Mucosa of rectum (tissue), 2 donors: ENCODE results near the gene ATF7IP.
"Not testable (repeated sequence)": the region's sequence is repeated elsewhere in the genome, so short reads cannot be mapped to it uniquely, and the experiment has no call there.

Experiments
- H3K27ac ChIP-seq, 2 donors: one replicate each; pipeline ENCODE4 v1.7.0; 2013; ENCODE audit warnings: inconsistent platforms in 2 of 2, low read depth in 2 of 2, low read length in 2 of 2
- H3K27me3 ChIP-seq, 2 donors: one replicate each; pipeline ENCODE4 v1.7.0; 2013; ENCODE audit warnings: low read length in 2 of 2; ENCODE audit not compliant: control insufficient read depth in 2 of 2, insufficient read depth in 2 of 2
- H3K36me3 ChIP-seq, 2 donors: one replicate each; pipeline ENCODE4 v1.7.0; 2013; ENCODE audit warnings: low read length in 2 of 2; ENCODE audit not compliant: control insufficient read depth in 2 of 2, insufficient read depth in 2 of 2
- H3K4me1 ChIP-seq, 2 donors: one replicate each; pipeline ENCODE4 v1.7.0; 2013; ENCODE audit warnings: low read length in 2 of 2, mild to moderate bottlenecking in 1 of 2; ENCODE audit not compliant: control insufficient read depth in 2 of 2, insufficient read depth in 2 of 2
- H3K4me3 ChIP-seq, 2 donors: one replicate each; pipeline ENCODE4 v1.7.0; 2013; ENCODE audit warnings: low read length in 2 of 2
- H3K9ac ChIP-seq, 2 donors: one replicate each; pipeline ENCODE4 v1.7.0; 2013; ENCODE audit warnings: low read length in 2 of 2, low read depth in 1 of 2, mild to moderate bottlenecking in 1 of 2
- H3K9me3 ChIP-seq, 2 donors: one replicate each; pipeline ENCODE4 v1.7.0; 2013; ENCODE audit warnings: low read length in 2 of 2; ENCODE audit not compliant: control insufficient read depth in 2 of 2
- donor health status: healthy.
- donor health status: Normal muscosa, but diverticular disease.

Gene ATF7IP

GRCh38 chr12:14396071-14396470, 30.6 kb downstream of the ATF7IP start:
- no peaks in the 10 kb centered on the region for H3K9me3 ChIP-seq
- H3K9ac ChIP-seq, result no peak overlapping the region
- H3K27me3 ChIP-seq, result no peaks in the 10 kb centered on the region
- H3K4me1 ChIP-seq, result peaks cover 2 to 12% of the 10 kb centered on the region in 2 donors
- H3K27ac ChIP-seq, result no peak overlapping the region
- H3K36me3 ChIP-seq, result peaks cover 0 to 3% of the 10 kb centered on the region in 2 donors
- no peak overlapping the region for H3K4me3 ChIP-seq

- Histone ChIP-seq H3K4me3 (no peak overlapping the region), H3K36me3 (no peaks in the 10 kb centered on the region), H3K9me3 (no peaks in the 10 kb centered on the region), H3K27me3 (no peaks in the 10 kb centered on the region), H3K4me1 (peaks cover 9 to 13% of the 10 kb centered on the region in 2 donors), H3K9ac (no peak overlapping the region), H3K27ac (no peak overlapping the region)
Observed at GRCh38 chr12:14399871-14400270, 34.4 kb downstream of the ATF7IP start.

GRCh38 chr12:14400599-14400998, 35.1 kb downstream of the ATF7IP start:
- no peaks in the 10 kb centered on the region for H3K36me3 ChIP-seq
- no peak overlapping the region for H3K4me3 ChIP-seq
- no peak overlapping the region for H3K27ac ChIP-seq
- H3K4me1 ChIP-seq, result peaks cover 9 to 13% of the 10 kb centered on the region in 2 donors
- no peaks in the 10 kb centered on the region for H3K9me3 ChIP-seq
- no peaks in the 10 kb centered on the region for H3K27me3 ChIP-seq
- H3K9ac ChIP-seq, result no peak overlapping the region

GRCh38 chr12:14401267-14401666, 35.8 kb downstream of the ATF7IP start:
- not testable (repeated sequence) for H3K27ac ChIP-seq, H3K9ac ChIP-seq, H3K4me3 ChIP-seq, H3K27me3 ChIP-seq, H3K9me3 ChIP-seq, H3K36me3 ChIP-seq
- peaks cover 9 to 11% of the 10 kb centered on the region in 2 donors for H3K4me1 ChIP-seq

DNA sequence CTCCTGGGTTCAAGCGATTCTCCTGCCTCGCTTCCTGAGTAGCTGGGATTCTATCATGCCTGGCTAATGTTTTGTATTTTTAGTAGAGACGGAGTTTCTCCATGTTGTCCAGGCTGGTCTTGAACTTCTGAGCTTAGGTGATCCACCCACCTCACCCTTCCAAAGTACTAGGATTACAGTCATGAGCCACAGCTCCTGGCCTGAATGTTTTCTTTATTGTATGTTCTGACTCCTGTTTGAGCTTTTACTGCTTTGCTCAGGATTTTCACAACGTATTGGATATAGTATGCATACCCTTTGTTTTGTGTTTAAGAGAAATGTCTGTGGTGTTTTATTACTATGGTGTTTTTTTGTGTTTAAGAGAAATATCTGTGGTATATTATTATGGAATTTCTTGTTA, 37.2 kb downstream of the ATF7IP start:
- no peaks in the 10 kb centered on the region for H3K27me3 ChIP-seq
- no peak overlapping the region for H3K9ac ChIP-seq
- no peaks in the 10 kb centered on the region for H3K9me3 ChIP-seq
- H3K4me3 ChIP-seq, result no peak overlapping the region
- no peaks in the 10 kb centered on the region for H3K36me3 ChIP-seq
- no peak overlapping the region for H3K27ac ChIP-seq
- peaks cover 9 to 11% of the 10 kb centered on the region in 2 donors for H3K4me1 ChIP-seq

DNA sequence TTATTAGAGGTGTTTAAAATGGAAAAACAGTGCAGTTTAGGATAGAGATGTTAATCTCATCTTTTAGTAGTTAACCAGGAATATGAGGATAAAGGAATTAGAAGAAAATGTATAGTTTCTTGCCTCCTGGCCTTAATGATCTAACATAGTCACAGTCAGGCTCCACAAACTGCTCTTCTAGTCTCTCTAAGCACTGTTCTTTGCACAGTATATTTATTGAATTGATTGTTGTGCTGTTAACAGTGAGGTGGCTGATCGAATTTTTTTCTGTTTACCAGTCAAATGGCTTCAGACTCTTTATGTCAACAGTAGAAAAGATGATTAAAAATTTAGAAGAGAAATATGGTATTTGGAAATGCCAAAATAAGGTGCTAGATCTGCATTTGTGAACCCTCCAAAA, 37.8 kb downstream of the ATF7IP start:
- H3K9me3 ChIP-seq, result no peaks in the 10 kb centered on the region
- peaks cover 9 to 11% of the 10 kb centered on the region in 2 donors for H3K4me1 ChIP-seq
- H3K36me3 ChIP-seq, result no peaks in the 10 kb centered on the region
- peak overlapping the region in 1 of 2 donors; percentile 37 for H3K27ac ChIP-seq
- no peak overlapping the region for H3K4me3 ChIP-seq
- no peak overlapping the region for H3K9ac ChIP-seq
- no peaks in the 10 kb centered on the region for H3K27me3 ChIP-seq

GRCh38 chr12:14403711-14404196, 38.3 kb downstream of the ATF7IP start:
- Histone ChIP-seq H3K27ac (peak overlapping the region in 1 of 2 donors; percentile 32), H3K27me3 (no peaks in the 10 kb centered on the region), H3K9ac (no peak overlapping the region), H3K4me3 (no peak overlapping the region), H3K4me1 (peaks cover 9 to 11% of the 10 kb centered on the region in 2 donors), H3K36me3 (no peaks in the 10 kb centered on the region), H3K9me3 (no peaks in the 10 kb centered on the region)

DNA sequence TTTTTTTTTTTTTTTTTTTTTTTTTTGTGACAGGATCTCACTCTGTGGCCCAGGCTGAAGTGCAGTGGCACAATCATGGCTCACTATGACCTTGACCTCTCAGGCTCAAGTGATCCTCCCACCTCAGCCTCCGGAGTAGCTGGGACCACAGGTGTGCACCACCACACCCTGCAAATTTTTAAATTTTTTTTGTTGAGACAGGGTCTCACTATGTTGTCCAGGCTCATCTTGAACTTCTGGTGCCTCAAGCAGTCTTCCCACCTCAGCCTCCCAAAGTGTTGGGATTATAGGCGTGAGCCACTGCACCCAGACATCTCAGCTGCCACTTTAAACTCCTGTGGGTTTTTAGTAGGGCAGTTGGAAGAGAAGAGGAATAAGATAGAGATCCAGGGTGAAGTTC, 39.9 kb downstream of the ATF7IP start:
- H3K4me1 ChIP-seq, result peaks cover 9 to 11% of the 10 kb centered on the region in 2 donors
- not testable (repeated sequence) for H3K9ac ChIP-seq, H3K36me3 ChIP-seq, H3K9me3 ChIP-seq, H3K4me3 ChIP-seq, H3K27me3 ChIP-seq, H3K27ac ChIP-seq

- no peaks in the 10 kb centered on the region for H3K27me3 ChIP-seq
- no peaks in the 10 kb centered on the region for H3K9me3 ChIP-seq
- H3K27ac ChIP-seq, result no peak overlapping the region
- no peak overlapping the region for H3K4me3 ChIP-seq
- no peaks in the 10 kb centered on the region for H3K36me3 ChIP-seq
- H3K4me1 ChIP-seq, result peaks cover 7 to 10% of the 10 kb centered on the region in 2 donors
- no peak overlapping the region for H3K9ac ChIP-seq
Observed at GRCh38 chr12:14408208-14408607, 42.7 kb downstream of the ATF7IP start.

DNA sequence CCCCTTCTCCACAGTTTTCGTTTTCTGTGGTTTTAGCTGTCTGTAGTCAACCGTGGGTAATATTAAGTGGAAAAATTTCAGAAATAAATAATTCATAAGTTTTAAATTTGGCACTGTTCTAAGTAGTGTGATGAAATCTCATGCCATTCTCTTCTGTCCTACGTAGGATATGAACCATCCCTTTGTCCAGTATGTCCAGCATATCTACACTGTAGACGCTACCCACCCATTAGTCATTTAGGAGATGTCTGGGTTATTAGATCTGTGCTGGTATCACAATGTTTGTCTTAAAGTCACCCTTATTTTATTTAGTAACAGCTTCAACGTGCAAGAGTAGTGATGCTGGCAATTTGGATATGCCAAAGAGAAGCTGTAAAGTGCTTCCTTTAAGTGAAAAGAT, 44.7 kb downstream of the ATF7IP start:
- Histone ChIP-seq H3K4me1 (no peaks in the 10 kb centered on the region), H3K27ac (no peak overlapping the region), H3K9ac (no peak overlapping the region), H3K27me3 (no peaks in the 10 kb centered on the region), H3K36me3 (no peaks in the 10 kb centered on the region), H3K9me3 (no peaks in the 10 kb centered on the region), H3K4me3 (no peak overlapping the region)
